ENCODE data around the gene CAPN11.

DNA sequence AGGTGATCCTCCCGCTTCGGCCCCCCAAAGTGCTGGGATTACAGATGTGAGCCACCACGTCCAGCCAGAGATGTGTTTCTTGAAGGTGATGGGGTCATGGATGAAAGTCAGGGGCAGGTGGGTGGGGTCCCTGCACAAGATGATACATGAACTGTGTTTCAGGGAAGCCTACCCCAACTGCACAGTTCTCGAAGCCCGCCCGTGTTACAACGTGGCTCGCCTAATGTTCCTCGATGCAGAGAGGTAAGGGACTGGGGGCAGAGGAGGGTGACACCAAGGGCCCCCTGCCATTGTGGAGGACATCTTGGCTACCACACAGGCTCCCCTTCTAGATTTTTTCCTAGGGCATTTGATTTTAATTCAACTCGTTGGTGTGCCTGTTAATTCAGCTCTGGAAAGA lies 11.9 kb upstream of the CAPN11 start:
- TF ChIP-seq CTCF (IDR thresholded peaks at IDR 0.05; ENCODE audit: insufficient read depth, low read length) (no peak), GABPA (IDR thresholded peaks at IDR 0.05; ENCODE audit: low read depth) (no peak)
- TF ChIP-seq, protein P1, sequence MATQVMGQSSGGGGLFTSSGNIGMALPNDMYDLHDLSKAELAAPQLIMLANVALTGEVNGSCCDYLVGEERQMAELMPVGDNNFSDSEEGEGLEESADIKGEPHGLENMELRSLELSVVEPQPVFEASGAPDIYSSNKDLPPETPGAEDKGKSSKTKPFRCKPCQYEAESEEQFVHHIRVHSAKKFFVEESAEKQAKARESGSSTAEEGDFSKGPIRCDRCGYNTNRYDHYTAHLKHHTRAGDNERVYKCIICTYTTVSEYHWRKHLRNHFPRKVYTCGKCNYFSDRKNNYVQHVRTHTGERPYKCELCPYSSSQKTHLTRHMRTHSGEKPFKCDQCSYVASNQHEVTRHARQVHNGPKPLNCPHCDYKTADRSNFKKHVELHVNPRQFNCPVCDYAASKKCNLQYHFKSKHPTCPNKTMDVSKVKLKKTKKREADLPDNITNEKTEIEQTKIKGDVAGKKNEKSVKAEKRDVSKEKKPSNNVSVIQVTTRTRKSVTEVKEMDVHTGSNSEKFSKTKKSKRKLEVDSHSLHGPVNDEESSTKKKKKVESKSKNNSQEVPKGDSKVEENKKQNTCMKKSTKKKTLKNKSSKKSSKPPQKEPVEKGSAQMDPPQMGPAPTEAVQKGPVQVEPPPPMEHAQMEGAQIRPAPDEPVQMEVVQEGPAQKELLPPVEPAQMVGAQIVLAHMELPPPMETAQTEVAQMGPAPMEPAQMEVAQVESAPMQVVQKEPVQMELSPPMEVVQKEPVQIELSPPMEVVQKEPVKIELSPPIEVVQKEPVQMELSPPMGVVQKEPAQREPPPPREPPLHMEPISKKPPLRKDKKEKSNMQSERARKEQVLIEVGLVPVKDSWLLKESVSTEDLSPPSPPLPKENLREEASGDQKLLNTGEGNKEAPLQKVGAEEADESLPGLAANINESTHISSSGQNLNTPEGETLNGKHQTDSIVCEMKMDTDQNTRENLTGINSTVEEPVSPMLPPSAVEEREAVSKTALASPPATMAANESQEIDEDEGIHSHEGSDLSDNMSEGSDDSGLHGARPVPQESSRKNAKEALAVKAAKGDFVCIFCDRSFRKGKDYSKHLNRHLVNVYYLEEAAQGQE (IDR thresholded peaks at IDR 0.05; ENCODE audit: insufficient replicate concordance, low read depth), result no peak

All from HL-60 (cell line).